Measurements from ENCODE around the gene SQSTM1. TPM values are rescaled to one million over a fixed set of nuclear protein-coding genes. Genes with fewer than 3 reads are reported as not detected.

The SQSTM1 gene
- total RNA-seq, 1 donor from 2014 or later = 146 TPM

DNA sequence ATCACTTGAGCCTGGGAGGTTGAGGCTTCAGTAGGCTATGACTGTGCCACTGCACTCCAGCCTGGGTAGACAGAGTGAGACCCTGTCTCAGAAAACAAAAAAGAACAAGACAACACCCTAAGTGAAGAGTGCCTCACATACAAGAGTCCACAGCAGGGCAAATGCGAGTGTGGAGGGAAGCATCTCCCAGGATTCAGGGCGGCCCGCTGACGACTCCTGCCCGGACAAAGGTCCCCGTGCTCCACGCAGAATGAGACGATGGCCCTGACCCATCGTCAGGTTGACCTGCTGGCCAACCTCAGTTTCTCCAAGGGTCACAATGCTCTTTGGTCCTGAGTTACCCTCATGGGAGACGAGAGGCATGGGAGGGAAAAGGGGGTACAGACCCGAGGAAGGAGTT is 19.6 kb downstream of the SQSTM1 start:
- Mint-ChIP-seq H3K4me1 (no peaks in the 10 kb centered on the region), H3K4me3 (no peak overlapping the region), H3K27me3 (ENCODE audit: low read depth) (no peaks in the 10 kb centered on the region), H3K36me3 (peaks cover 53% of the 10 kb centered on the region), H3K9me3 (peaks cover 5% of the 10 kb centered on the region), H3K27ac (peak overlapping the region; percentile 50)
- no peak for DNase-seq (ENCODE audit: low spot score in 2 of 2, unreplicated experiment in 2 of 2)
- TF ChIP-seq, protein P1, sequence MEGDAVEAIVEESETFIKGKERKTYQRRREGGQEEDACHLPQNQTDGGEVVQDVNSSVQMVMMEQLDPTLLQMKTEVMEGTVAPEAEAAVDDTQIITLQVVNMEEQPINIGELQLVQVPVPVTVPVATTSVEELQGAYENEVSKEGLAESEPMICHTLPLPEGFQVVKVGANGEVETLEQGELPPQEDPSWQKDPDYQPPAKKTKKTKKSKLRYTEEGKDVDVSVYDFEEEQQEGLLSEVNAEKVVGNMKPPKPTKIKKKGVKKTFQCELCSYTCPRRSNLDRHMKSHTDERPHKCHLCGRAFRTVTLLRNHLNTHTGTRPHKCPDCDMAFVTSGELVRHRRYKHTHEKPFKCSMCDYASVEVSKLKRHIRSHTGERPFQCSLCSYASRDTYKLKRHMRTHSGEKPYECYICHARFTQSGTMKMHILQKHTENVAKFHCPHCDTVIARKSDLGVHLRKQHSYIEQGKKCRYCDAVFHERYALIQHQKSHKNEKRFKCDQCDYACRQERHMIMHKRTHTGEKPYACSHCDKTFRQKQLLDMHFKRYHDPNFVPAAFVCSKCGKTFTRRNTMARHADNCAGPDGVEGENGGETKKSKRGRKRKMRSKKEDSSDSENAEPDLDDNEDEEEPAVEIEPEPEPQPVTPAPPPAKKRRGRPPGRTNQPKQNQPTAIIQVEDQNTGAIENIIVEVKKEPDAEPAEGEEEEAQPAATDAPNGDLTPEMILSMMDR (IDR thresholded peaks at IDR 0.05; ENCODE audit: unreplicated experiment) = no peak

DNA sequence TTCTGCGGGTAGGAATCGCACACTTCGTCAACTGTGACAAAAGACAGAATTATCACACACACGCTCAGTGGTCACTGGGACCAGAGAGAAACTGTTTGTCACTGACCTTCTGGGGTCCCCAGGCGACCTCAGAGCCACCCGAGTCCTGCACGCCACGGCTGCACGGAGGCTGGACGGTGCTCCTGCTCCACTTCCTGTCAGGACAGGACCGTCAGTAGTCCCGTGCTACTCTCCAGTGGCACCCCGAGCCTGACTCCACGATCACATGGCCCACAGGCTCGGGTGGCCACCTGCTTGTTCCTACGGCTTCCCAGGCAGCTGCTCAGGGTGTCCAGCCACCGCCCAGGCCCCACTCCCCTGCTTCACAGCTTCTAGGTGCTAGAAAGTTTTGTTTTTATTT is 20.1 kb downstream of the SQSTM1 start:
- Mint-ChIP-seq H3K4me3 (no peak overlapping the region), H3K27ac (no peak overlapping the region), H3K9me3 (peaks cover 6% of the 10 kb centered on the region), H3K4me1 (no peaks in the 10 kb centered on the region), H3K27me3 (ENCODE audit: low read depth) (no peaks in the 10 kb centered on the region), H3K36me3 (peaks cover 52% of the 10 kb centered on the region)
- TF ChIP-seq, protein P1 (IDR thresholded peaks at IDR 0.05; ENCODE audit: unreplicated experiment) = no peak
- DNase-seq (ENCODE audit: low spot score in 2 of 2, unreplicated experiment in 2 of 2) = no peak

DNA sequence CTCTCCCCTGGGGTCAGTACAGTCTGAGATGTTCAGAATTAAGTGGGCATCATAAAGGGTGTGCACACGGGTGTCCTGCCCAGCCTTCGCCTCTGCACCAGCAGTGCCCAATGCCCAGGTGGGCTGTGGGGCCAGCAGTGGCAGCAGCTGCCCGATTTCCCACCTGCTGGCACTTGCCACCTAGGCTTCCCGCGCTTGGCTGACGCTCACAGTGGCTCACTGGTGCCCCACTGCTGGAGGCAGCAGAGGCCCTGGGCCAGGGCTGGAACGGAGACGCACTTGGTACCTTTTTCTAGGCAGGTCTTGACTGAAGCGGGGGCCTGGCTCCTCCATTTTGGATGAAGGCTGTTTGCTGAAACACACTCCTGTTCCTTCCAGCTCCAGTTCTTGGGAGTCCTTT is 20.9 kb downstream of the SQSTM1 start:
- H3K36me3 Mint-ChIP-seq = peaks cover 52% of the 10 kb centered on the region
- TF ChIP-seq, protein P1 (IDR thresholded peaks at IDR 0.05; ENCODE audit: unreplicated experiment) = no peak
- peaks cover 12% of the 10 kb centered on the region for H3K9me3 Mint-ChIP-seq
- H3K27me3 Mint-ChIP-seq (ENCODE audit: low read depth) = no peaks in the 10 kb centered on the region
- no peaks in the 10 kb centered on the region for H3K4me1 Mint-ChIP-seq
- no peak overlapping the region for H3K27ac Mint-ChIP-seq
- H3K4me3 Mint-ChIP-seq = no peak overlapping the region
- DNase-seq (ENCODE audit: low spot score in 2 of 2, unreplicated experiment in 2 of 2) = no peak

DNA sequence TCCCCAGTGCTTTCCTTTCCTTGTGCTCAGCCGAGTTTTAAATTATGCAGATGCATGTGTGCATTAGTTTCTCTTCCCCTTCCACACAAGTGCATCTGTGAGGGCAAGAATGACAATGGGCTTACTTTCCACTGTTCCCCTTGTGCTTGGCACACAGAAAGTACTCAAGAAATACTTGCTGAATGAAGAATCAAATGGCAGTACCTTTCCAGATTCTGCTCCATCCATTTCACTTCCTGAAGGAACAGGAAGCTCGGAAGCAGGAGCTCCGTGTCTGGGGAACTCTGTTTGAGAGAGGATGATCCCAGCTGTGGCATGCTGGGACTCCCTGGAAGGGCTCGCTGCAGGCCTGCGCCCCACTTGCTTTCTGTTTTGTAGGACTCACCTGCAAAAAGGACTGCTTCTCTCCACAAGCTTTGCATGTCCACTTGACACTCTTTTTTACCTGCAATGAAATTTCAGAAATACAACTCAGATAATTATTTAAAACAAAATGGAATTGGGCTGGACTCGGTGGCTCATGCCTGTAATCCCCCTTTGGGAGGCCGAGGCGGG is 32.4 kb downstream of the SQSTM1 start:
- H3K27ac Mint-ChIP-seq = no peak overlapping the region
- H3K4me3 Mint-ChIP-seq = no peak overlapping the region
- DNase-seq (ENCODE audit: low spot score in 2 of 2, unreplicated experiment in 2 of 2) = no peak
- no peaks in the 10 kb centered on the region for H3K9me3 Mint-ChIP-seq
- H3K4me1 Mint-ChIP-seq = peaks cover 5% of the 10 kb centered on the region
- H3K36me3 Mint-ChIP-seq = peaks cover 16% of the 10 kb centered on the region
- TF ChIP-seq, protein P1 (IDR thresholded peaks at IDR 0.05; ENCODE audit: unreplicated experiment) = no peak
- H3K27me3 Mint-ChIP-seq (ENCODE audit: low read depth) = no peaks in the 10 kb centered on the region

DNA sequence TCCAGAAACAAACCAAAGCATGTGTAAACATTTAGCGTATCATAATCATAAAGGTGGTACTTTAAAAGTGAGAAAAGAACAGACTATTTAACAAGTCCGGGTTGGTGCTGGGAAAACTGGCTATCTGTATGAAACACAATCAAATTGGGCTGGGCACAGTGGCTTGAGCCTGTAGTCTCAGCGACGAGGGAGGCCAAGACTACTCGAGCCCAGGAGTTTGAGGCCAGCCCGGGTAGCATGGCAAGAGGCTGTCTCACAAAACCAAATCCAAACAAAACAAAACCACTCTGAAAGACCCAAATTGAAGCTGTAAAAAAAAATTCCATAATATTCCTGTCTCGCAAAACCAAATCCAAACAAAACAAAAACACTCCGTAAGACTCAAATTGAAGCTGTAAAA is 33.7 kb downstream of the SQSTM1 start:
- peaks cover 16% of the 10 kb centered on the region for H3K36me3 Mint-ChIP-seq
- peaks cover 7% of the 10 kb centered on the region for H3K4me1 Mint-ChIP-seq
- no peaks in the 10 kb centered on the region for H3K27me3 Mint-ChIP-seq (ENCODE audit: low read depth)
- no peaks in the 10 kb centered on the region for H3K9me3 Mint-ChIP-seq
- H3K27ac Mint-ChIP-seq = no peak overlapping the region
- TF ChIP-seq, protein P1 (IDR thresholded peaks at IDR 0.05; ENCODE audit: unreplicated experiment) = no peak
- no peak overlapping the region for H3K4me3 Mint-ChIP-seq
- DNase-seq (ENCODE audit: low spot score in 2 of 2, unreplicated experiment in 2 of 2) = no peak

DNA sequence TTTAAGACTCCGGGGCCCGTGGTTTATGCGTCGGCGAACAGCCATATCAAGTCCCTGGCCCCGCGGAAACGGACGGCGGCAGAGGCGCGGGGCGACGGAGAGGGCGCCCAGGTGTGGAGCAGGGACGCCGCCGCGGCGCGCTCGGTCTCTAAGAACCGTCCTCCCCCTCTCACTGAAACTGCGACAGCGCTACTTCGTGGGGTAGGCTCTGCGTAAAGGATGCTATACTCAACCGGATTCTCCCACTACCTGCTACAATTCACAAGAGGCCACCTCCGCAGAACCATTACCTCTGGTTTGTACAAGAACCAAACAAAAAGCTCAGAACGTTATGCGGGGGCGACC is 37.5 kb downstream of the SQSTM1 start:
- DNase-seq (ENCODE audit: low spot score in 2 of 2, unreplicated experiment in 2 of 2) = peak in 1 of 2 experiments; percentile 61
- peak overlapping the region; percentile 98 for H3K4me3 Mint-ChIP-seq

More for the DNA sequence above, 37.5 kb downstream of the SQSTM1 start:
- Mint-ChIP-seq H3K4me1 (peaks cover 18% of the 10 kb centered on the region), H3K27me3 (ENCODE audit: low read depth) (no peaks in the 10 kb centered on the region), H3K27ac (peak overlapping the region; percentile 95), H3K9me3 (no peaks in the 10 kb centered on the region), H3K36me3 (peaks cover 13% of the 10 kb centered on the region)
- TF ChIP-seq, protein P1 (IDR thresholded peaks at IDR 0.05; ENCODE audit: unreplicated experiment) = no peak
